KG1 (cell line): Measurements from ENCODE around the gene KRTAP5-8.
"Not testable (repeated sequence)": the region's sequence is repeated elsewhere in the genome, so short reads cannot be mapped to it uniquely, and the experiment has no call there.

Experiments used
- DNase-seq: peaks from one replicate; lab custom pipeline; 2025; lab: John Stamatoyannopoulos, UW

Gene KRTAP5-8

DNA sequence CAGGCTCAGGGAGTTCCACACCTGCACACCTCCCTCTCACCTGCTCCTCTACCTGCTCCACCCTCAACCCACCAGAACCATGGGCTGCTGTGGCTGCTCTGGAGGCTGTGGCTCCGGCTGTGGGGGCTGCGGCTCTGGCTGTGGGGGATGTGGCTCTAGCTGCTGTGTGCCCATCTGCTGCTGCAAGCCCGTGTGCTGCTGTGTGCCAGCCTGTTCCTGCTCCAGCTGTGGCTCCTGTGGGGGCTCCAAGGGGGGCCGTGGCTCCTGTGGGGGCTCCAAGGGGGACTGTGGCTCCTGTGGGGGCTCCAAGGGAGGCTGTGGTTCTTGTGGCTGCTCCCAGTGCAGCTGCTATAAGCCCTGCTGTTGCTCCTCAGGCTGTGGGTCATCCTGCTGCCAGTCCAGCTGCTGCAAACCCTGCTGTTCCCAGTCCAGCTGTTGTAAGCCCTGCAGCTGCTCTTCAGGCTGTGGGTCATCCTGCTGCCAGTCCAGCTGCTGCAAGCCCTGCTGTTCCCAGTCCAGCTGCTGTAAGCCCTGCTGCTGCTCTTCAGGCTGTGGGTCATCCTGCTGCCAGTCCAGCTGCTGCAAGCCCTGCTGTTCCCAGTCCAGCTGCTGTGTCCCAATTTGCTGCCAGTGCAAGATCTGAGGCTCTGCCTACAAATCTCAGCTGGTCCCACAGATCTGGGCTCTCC, at the start of gene KRTAP5-8:
Gene KRTAP5-8, plus strand, starts transcription at position 49 of the 689 bp plus-strand sequence. Its CDS starts 31 bp downstream, at position 80.
- not testable (repeated sequence) for DNase-seq

DNA sequence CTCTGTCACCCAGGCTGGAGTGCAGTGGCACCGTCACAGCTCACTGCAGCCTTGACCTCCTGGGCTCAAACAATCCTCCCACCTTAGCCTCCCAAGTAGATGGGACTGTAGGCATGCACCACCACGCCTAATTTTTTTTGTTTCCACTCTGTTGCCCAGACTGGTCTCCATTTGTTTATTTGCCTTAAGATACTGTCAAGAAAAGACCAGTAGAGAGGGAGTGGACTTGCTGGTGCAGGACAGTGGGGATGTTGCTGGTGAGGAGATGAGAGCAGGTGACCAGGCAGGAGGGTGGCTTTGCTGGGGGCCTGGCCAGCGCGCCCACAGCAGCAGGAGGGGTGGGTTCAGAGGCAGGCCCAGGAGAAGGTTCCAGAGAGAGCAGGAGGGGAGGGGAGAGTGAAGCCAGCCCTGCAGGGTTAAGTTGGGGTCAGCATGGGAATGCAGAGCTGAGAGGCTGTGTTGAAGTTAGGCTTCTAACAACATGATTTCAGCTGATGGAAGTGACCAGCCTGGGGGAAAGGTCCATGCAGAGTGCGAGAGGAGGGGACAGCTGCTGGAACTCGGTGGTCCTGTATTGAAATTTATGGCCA, 49.0 kb upstream of the KRTAP5-8 start:
- DNase-seq = no peak

GRCh38 chr11:71489311-71490043, 48.3 kb upstream of the KRTAP5-8 start:
- no peak for DNase-seq

DNA sequence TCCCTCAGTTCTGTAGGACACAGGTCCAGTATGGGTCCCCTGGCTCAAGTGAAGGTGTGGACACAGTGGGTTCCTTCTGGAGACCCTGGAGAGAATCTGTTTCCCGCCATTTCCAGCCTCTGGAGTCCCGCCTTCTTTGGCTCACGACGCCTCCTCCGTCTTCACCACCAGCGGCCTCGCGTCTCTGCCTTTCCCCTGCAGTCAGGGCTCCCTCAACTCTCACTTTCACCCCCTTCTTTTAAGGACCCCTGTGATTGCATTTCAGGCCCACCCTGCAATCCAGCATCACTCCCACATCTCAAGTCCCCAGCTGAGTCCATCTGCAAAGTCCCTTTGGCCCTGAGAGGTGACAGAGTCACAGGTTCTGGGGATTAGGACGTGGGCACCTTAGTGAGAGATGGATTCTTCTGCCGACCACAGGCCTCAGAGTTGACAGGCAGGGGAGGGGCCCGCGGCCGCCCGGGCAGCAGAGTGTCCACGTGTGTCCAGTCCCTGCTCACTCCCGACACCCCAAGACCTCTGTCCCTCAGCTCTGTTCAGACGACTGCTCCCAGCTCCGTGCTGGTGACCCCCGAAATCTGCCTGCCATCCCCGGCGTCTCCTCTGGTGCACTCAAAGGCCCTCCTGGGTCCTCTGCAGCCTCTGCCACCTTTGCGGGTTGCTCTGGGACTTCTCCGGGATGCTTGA, 47.6 kb upstream of the KRTAP5-8 start:
- DNase-seq = no peak

GRCh38 chr11:71490731-71491390, 47.0 kb upstream of the KRTAP5-8 start:
- DNase-seq = no peak

DNA sequence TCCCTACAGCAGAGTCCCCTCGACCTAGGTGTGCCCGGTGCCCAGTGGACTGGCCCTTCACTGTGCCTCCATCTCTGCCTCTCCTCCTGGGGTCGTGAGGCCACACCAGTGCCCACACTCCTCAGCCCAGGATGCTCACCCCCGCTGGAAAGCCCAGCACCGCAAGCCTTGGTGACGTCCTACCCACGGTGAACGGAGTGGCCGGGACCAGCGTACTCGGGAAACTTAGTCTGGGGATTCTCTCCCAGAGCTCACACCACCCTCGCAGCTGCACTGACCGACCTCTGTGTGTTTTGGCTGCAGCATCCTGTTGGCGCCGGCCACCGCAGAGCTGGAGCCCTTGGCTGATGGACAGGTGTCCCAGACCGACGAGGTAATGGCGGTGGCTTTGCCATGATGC, 46.3 kb upstream of the KRTAP5-8 start:
- no peak for DNase-seq

DNA sequence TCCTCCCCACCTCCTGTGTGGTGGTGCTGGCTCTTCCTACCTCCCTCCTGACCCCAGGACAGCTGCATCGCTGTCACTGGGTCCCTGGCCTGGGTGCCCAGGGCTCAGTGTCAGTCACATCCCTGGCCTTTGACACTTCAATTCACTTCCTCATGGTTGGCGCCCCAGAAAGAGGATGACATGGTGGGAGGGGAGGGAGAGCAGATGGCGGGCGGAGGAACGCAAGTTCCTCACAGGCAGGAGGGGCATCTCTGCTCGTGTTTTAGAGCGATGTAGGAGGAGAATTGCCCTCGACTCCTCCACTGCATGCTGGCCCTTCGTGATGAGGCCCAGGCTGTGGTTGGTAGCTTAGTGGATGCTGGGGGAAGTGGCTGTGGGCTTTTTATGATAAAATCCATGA, 45.9 kb upstream of the KRTAP5-8 start:
- no peak for DNase-seq

DNA sequence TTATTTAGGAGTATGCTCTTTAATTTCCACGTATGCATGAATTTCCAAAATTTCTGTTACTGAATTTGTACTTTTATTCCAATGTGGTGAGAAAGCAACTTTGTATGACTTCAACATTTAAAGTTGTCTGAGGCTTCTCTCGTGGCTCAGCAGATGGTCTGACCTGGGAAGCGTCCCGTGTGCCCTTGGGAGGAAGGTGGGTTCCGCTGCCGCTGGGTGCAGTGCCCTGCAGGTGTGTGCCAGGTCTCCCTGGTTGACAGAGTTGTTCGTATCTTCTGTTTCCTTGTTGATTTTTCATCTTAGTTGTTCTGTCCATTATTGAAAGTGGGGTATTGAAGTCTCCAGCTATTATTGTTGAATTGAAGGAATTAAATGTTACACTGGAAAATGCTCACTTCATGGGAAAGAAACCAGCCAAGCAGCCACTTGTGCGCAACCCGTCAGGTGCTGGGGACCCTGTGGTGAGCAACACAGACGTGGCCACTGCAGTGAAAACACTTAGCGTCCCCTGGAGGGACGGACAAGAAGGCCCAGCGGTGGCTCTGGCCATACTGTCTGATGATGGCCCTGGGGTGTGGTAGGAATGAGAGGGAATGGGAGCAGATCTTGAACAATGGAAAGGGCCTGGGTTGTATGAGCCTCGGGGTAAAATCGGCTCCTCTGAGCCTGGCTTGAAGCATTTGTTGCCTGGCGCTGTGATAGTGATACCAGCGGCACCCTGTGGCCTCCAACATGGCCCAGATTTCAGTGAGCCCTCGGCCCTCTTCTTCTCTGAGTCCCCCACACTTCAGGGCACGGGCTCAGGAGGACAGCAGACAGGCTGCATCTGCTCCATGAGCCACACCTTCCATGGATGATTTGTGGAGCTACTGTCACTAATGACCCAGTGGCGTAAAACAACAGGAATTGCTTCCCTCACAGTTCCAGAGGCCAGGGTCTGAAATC, 42.3 kb upstream of the KRTAP5-8 start:
- DNase-seq = no peak

GRCh38 chr11:71496421-71496820, 41.4 kb upstream of the KRTAP5-8 start:
- DNase-seq = no peak

- DNase-seq = no peak
Measured at GRCh38 chr11:71498091-71498490, 39.7 kb upstream of the KRTAP5-8 start.

DNA sequence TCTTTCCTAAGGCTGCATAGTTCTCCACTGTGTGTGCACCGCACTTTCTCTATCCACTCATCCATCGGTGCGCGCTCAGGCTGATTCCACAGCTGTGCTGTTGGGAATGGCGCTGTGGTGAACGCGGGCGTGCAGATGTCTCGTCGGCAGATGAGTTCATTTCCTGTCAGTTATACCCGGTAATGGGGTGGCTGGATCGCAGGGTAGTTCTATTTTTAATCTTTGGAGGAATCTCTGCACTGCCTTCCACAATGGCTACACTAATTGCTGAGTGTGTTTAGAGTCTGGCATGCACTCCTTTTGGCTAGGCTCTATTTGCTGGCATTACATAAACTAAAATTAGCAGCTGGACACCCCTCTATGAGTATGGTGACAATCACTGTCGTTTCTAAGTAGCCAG, 38.7 kb upstream of the KRTAP5-8 start:
- no peak for DNase-seq

DNA sequence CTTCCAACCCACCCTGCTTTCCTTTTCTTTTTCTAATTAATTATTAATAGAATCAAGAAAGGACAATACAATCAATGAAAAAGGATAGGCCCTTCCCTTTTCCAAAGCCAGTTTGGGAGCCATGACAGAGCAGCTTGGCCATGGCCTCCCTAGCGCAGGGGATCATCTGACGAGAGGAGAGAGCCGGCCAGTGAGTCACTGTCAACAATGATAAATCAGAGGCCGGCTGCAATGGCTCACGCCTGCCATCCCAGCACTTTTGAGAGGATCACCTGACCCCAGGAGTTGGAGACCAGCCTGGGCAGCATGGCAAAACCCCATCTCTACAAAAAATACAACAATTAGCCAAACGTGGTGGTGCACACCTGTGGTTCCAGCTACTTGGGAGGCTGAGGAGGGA, 38.3 kb upstream of the KRTAP5-8 start:
- no peak for DNase-seq

GRCh38 chr11:71500601-71501021, 37.2 kb upstream of the KRTAP5-8 start:
- DNase-seq = no peak

DNA sequence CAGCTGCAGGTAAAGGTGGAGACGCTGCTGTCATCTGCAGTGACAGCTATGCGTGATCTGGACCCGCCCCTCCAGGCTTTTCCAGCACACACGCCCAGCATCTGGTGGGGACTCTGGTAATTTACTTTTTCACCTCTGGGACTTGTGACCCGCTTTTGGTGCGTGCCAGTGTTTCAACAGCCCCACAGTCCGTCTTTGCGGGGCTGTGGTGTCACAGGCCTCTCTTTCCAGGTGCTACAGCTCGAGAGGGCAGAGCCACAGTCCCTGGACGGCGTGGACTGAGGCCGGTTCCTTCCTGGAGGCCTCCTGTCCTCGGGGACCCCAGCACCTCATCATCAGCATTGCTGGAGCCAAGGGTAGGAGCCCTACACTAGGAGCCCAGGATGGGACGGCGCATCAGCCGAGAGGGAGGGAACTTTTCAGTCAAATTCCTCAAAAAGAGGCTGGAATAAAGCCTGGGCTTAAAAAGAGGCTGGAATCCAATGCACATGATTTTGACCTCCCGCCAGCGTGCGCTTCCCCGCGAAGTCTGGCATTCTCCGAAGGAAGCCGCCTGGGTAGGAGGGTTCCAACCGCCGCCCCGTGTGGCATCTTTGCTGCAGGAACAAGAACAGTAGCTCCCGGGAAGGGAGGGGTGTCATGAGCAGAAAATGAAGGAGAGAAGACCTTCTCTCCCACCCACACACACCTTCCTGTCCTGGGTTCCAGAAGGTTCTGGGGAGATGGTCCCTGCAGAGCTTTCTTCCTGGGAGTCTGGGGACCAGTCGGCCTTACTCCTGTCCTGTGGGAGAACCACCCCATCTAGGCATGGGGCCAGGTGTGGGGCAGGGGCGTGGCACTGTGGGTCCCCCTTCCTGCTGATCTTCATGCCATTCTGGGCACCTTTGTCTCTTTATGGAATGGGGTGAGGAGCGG, 36.5 kb upstream of the KRTAP5-8 start:
- DNase-seq = no peak

DNA sequence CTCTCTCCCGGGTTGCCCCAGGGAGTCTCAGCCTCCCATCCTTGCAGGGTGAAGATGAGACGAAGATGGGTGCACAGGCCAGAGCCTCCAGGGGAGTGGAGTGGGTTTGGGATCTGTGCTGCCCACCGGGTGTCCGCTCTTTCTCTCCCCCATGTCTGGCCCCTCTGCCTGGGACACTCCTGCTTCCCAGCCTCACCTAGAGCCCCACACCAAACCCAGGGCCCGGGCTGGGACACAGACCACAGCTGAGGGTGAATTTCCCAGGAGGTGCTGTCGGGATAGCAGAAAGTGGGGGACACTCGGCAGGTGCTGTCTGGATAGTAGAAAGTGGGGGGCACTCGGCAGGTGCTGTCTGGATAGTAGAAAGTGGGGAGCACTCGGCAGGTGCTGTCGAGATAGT, 35.8 kb upstream of the KRTAP5-8 start:
- DNase-seq = no peak

DNA sequence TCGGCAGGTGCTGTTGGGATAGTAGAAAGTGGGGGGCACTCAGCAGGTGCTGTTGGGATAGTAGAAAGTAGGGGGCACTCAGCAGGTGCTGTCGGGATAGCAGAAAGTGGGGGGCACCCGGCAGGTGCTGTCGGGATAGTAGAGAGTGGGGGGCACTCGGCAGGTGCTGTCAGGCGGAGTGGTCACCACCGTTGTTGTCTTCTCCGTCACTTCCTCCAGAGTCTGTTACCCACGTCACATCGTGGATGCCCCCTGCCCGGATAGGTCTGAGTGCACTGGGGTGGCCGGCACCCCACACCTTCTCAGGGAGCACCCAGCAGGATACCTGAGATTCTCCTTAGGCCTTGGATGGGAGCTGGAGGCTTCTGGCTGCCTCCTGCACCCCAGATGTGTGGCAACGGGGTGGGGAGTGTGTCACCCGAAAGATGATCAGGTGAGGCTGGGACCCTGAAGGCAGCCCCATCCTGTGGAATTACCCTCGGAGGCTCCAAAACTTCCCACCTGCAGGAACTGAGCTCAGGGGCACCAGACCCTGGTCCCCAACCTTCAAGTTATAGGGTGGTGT, 34.9 kb upstream of the KRTAP5-8 start:
- no peak for DNase-seq

GRCh38 chr11:71504531-71504930, 33.3 kb upstream of the KRTAP5-8 start:
- no peak for DNase-seq

DNA sequence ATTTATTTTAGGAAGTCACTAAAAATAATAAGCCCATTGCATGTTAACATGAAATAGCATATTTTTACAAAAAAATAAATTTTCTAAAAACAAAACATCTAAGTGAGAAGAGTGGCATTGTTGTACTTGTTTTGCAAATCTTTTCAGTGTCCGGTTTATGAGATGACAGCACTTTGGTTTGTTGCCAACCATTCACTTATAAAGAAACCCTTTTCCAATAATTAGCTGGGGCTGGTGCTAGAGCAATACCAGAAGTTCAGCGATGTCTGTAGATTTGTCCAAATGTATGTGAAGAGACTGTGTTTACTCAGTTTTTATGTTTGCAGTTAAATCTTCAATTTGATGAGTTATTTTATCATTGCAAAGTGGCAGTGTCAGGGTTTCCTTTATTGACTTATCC, 32.8 kb upstream of the KRTAP5-8 start:
- no peak for DNase-seq

GRCh38 chr11:71505781-71506180, 32.0 kb upstream of the KRTAP5-8 start:
- DNase-seq = no peak

GRCh38 chr11:71507102-71507501, 30.7 kb upstream of the KRTAP5-8 start:
- DNase-seq = no peak
